ENCODE results near the gene RAI1.

DNA sequence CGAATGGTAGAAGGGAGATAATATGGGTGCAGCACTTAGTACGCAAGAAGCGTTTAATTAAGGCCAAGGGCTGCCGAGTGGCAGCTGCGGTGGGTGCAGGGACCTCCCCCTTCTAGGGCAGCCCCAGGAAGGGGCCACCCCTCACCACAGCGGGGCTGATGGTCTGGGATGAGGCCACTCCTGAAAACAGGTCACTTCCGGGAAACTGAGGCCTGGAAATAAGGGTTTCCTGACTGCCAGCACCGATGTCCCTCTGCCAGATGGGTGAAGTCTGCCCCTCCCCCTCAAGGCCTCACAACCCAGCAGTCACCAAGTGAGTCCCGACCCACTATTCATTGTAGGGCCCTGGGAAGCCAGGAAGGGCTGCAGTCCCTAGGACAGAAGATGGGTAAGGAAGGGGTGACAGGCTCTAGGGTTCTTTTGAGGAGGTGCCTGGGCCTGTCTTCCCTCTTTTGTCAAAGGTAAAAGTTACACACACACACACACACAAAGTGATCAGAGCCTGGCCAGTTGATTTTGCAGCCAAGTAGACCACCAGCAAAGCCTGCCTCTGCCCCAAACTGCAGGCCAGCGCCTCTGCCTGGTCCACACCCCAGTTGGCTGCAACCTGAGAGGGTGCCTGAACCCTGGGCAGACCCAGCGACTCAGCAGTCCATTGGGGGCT is 143.0 kb downstream of the RAI1 start:
- TF ChIP-seq, protein P1, sequence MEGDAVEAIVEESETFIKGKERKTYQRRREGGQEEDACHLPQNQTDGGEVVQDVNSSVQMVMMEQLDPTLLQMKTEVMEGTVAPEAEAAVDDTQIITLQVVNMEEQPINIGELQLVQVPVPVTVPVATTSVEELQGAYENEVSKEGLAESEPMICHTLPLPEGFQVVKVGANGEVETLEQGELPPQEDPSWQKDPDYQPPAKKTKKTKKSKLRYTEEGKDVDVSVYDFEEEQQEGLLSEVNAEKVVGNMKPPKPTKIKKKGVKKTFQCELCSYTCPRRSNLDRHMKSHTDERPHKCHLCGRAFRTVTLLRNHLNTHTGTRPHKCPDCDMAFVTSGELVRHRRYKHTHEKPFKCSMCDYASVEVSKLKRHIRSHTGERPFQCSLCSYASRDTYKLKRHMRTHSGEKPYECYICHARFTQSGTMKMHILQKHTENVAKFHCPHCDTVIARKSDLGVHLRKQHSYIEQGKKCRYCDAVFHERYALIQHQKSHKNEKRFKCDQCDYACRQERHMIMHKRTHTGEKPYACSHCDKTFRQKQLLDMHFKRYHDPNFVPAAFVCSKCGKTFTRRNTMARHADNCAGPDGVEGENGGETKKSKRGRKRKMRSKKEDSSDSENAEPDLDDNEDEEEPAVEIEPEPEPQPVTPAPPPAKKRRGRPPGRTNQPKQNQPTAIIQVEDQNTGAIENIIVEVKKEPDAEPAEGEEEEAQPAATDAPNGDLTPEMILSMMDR (conservative IDR thresholded peaks at IDR 0.05) = no peak
- TF ChIP-seq ZFX (IDR thresholded peaks at IDR 0.05) = no peak

All from C4-2B (cell line).